Stimulated activated CD8-positive, alpha-beta memory T cell treated with anti-CD3 and anti-CD28 coated beads, Interleukin-15, amount 100 ng/mL, for 4 hours (primary cell): ENCODE data around the gene SGMS1.
"Not testable (repeated sequence)": the region's sequence is repeated elsewhere in the genome, so short reads cannot be mapped to it uniquely, and the experiment has no call there.

Experiments used
- DNase-seq, 2 donors: peaks; one replicate each; pipeline ENCODE4 v3.0.0-alpha.2; 2020; ENCODE audit warnings: low read depth in 2 of 2

SGMS1 gene

GRCh38 chr10:50469778-50470193 is 154.0 kb downstream of the SGMS1 start:
- DNase-seq = no peak

GRCh38 chr10:50469288-50469687 is 154.5 kb downstream of the SGMS1 start:
- DNase-seq = no peak

GRCh38 chr10:50467209-50467608 is 156.5 kb downstream of the SGMS1 start:
- DNase-seq = no peak

GRCh38 chr10:50464004-50464409 is 159.7 kb downstream of the SGMS1 start:
- DNase-seq = no peak

DNA sequence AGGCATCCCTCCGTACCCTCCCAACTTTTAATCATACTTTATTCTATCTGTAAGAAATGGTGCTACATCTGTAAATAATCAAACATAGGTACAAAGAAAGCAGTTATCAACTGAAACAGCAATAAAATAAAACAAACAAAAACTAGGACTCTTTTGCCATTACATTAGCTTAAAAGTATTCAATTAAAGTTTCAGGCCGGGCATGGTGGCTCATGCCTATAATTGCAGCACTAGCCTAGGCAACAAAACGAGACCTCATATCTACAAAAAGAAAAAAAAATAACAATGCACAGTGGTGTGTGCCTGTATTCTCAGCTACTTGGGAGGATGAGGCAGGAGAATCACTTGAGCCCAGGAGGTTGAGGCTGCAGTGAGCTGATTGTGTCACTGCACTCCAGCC is 161.9 kb downstream of the SGMS1 start:
- DNase-seq = no peak

- no peak for DNase-seq
Observed at GRCh38 chr10:50461123-50461522, 162.6 kb downstream of the SGMS1 start.

DNA sequence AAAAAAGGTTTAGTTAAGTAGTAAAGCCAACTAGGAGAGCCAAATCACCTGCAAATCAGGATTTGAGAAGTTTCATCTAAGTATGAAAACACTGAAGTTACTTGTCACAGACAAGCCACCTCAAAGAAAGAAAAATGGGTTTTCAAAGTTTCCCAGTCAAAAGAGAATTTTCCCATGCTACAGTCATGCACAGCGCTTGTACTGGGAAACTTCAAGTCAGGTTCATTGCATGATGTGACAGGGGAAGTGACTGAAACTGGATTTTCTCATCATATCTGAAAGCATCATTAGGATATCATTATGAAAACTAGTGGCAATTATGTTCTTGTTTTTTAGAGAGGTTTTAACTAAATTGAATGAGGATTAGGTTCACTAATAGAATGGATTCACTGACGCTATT is 167.0 kb downstream of the SGMS1 start:
- DNase-seq = no peak

DNA sequence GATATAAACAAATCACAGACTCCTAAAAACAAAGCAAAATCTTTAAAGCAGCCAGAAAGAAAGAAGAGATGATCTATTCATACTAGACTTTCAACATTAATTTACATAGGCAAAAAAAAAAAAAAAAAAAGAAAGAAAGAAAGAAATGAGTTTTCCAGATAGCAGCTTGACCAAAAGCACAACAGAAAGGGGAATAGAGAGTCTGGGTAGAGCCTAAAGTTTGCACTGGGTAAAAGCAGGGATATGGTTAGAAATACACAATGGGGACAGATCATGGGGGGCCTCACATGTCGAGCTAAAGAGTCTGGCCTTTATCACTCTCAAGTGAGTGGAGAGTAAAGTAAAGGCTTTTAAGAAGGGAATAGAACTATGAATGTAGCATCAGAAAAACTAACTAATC is 169.8 kb downstream of the SGMS1 start:
- no peak for DNase-seq

- no peak for DNase-seq
Observed at GRCh38 chr10:50452603-50453002, 171.2 kb downstream of the SGMS1 start.

DNA sequence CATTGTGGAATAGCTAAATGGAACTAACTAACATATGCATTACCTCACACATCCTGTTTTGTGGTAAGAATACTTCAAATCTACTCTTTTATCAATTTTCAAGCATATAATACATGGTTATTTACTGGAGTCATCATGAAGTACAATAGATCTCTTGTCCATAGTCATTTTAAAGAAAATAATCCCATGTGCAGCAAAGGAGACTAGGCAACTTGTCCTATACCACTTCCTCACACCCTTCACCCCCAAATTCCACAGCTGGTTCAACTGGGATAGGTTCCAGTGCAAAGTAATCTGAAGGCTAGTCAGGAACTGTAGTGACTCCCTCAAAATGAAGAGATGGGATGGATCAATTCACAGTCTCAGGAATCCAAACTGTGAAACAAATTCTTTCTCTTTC is 176.1 kb downstream of the SGMS1 start:
- no peak for DNase-seq

DNA sequence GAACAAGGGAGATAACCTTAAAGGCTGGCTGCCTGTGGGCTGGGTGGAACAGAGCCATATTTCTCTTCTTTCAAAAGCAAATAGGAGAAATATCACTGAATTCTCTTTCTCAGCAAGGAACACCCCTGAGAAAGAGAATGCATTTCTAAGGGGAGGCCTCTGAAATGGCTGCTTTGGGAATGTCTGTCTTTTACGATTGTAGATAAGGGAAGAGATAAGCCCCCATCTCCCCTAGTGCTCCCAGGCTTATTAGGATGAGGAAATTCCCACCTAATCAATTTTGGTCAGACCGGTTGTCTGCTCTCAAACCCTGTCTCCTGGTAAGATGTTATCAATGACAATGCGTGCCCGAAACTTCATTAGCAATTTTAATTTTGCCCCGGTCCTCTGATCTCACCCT is 178.0 kb downstream of the SGMS1 start:
- not testable (repeated sequence) for DNase-seq

- DNase-seq = no peak
Observed at GRCh38 chr10:50440489-50440888, 183.3 kb downstream of the SGMS1 start.

DNA sequence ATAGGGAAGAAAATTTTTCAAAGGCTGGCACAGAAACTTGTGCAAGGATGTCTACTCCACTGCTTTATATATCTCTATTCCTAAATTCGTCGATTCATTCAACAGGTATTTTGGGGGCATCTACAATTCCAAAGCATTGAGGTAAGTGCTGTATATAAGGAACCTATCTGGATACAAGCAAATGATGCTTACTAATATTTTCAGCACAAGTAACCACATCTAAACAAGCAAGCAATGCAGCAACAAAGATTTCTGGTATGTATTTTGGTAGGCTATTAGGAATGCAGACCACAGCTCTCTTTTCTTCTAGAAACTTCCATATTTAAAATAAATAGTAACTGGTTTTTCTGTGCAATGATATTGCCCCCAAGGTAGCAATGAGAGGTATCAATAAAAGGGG is 183.9 kb downstream of the SGMS1 start:
- no peak for DNase-seq

GRCh38 chr10:50439187-50439586 is 184.6 kb downstream of the SGMS1 start:
- no peak for DNase-seq

GRCh38 chr10:50438049-50438936 is 185.5 kb downstream of the SGMS1 start:
- no peak for DNase-seq

- DNase-seq = no peak
Observed at GRCh38 chr10:50437248-50437647, 186.5 kb downstream of the SGMS1 start.

- no peak for DNase-seq
Observed at GRCh38 chr10:50436805-50437204, 187.0 kb downstream of the SGMS1 start.

DNA sequence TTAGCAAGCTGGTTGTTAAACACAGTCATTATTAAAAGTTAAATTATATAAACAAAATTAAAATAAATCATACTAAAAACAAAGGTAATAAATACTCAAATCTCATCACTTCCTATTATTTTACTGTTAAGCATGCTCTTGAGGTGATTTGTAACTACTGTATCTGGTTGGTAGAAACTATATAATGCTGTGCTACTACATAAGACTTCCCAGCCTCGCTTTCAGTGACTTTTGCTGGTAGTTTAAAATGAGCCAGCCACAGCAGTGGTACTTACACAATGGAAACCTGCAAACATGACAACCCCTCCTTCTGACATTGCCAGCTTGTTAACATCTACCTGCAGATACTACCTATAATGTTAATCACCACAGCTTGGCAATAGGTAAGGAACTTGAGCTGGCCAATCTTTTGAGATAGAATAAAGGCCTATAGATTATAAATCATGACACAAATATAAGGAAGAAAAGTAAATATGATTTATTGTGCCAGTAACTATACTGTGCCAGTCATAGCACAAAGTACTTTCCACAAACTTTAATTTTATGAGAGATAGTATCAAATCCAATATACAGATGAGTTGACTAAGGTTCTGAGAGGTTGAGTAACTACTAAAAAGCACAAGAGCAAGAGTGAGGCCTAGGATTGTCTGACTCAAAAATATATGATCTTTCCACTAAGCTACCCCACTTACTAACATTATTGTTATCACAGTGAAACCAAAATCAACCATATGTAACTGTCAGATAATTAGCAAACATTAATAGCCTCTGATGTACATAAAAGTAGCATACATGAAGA is 191.3 kb downstream of the SGMS1 start:
- DNase-seq = no peak

GRCh38 chr10:50431791-50432190 is 192.0 kb downstream of the SGMS1 start:
- DNase-seq = no peak

DNA sequence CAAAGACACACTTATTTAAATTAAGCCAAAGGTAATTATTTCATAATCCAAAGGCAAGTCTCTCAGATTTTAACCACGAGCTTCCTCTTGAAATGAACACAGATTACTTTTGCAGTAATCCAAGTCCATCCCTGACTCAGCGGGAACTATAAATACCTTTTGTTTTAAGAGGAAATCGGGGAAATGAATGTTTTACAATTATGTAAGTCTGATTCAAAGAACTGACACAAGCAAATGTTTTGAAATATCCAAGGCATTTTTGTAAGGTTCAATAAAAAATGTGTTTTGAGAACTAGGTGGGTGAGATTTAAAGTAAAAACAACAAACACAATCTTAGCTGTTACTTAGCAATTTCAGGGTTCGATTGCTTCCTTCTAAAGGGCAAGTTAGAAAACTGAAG is 192.6 kb downstream of the SGMS1 start:
- DNase-seq = no peak

DNA sequence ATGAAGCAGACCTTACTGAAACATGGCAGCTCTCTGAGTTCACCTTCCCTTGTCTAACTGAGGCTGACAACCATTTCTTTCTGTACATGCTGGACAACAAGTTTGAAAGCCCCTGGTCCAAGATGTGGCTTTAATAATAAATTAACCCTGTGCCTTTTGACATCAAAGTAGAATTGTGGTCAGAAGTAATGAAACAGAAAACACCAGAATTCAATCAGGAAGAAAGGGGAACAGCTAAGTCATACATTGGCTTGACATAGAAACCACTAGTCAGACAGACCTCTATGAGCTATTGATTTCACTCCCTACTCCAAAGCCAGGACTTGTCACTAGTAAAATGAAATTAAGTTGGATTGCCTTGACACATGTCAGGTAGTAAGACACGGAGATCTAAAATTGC is 197.3 kb downstream of the SGMS1 start:
- DNase-seq = no peak

- DNase-seq = not testable (repeated sequence)
Observed at GRCh38 chr10:50425215-50425614, 198.5 kb downstream of the SGMS1 start.

- no peak for DNase-seq
Observed at GRCh38 chr10:50423448-50423847, 200.3 kb downstream of the SGMS1 start.
